ENCODE data around the gene CACNA1D.

The CACNA1D gene

GRCh38 chr3:53694046-53694445 is 199.6 kb downstream of the CACNA1D start:
- in situ Hi-C loops (cut with MboI; ENCODE audit: low sequenced_read_pairs, unreplicated experiment), result no loop called here
- no peak for DNase-seq (ENCODE audit: low spot score)
- no peak for TF ChIP-seq CTCF (IDR thresholded peaks at IDR 0.05; ENCODE audit: borderline replicate concordance, control extremely low read depth, extremely low read depth, insufficient read depth, missing control alignments)

GRCh38 chr3:53694666-53695323 is 200.4 kb downstream of the CACNA1D start:
- no peak for TF ChIP-seq CTCF (IDR thresholded peaks at IDR 0.05; ENCODE audit: borderline replicate concordance, control extremely low read depth, extremely low read depth, insufficient read depth, missing control alignments)
- in situ Hi-C loops (cut with MboI; ENCODE audit: low sequenced_read_pairs, unreplicated experiment), result no loop called here
- DNase-seq (ENCODE audit: low spot score), result no peak

GRCh38 chr3:53695324-53695690 is 200.9 kb downstream of the CACNA1D start:
- no peak for DNase-seq (ENCODE audit: low spot score)
- no peak for TF ChIP-seq CTCF (IDR thresholded peaks at IDR 0.05; ENCODE audit: borderline replicate concordance, control extremely low read depth, extremely low read depth, insufficient read depth, missing control alignments)
- in situ Hi-C loops (cut with MboI; ENCODE audit: low sequenced_read_pairs, unreplicated experiment), result no loop called here

- in situ Hi-C loops (cut with MboI; ENCODE audit: low sequenced_read_pairs, unreplicated experiment), result no loop called here
- TF ChIP-seq CTCF (IDR thresholded peaks at IDR 0.05; ENCODE audit: borderline replicate concordance, control extremely low read depth, extremely low read depth, insufficient read depth, missing control alignments), result no peak
- no peak for DNase-seq (ENCODE audit: low spot score)
These were observed 202.2 kb downstream of the CACNA1D start for GRCh38 chr3:53696401-53697172.

- DNase-seq (ENCODE audit: low spot score), result no peak
- in situ Hi-C loops (cut with MboI; ENCODE audit: low sequenced_read_pairs, unreplicated experiment), result no loop called here
- TF ChIP-seq CTCF (IDR thresholded peaks at IDR 0.05; ENCODE audit: borderline replicate concordance, control extremely low read depth, extremely low read depth, insufficient read depth, missing control alignments), result no peak
These were observed 206.0 kb downstream of the CACNA1D start for GRCh38 chr3:53700441-53700840.

GRCh38 chr3:53702776-53703530 is 208.5 kb downstream of the CACNA1D start:
- TF ChIP-seq CTCF (IDR thresholded peaks at IDR 0.05; ENCODE audit: borderline replicate concordance, control extremely low read depth, extremely low read depth, insufficient read depth, missing control alignments), result no peak
- no peak for DNase-seq (ENCODE audit: low spot score)
- in situ Hi-C loops (cut with MboI; ENCODE audit: low sequenced_read_pairs, unreplicated experiment), result no loop called here

Measured in GM13976 (cell line).